Pancreas (tissue), 10 donors: ENCODE measurements around the gene ABCE1. TPM values are rescaled to one million over a fixed set of nuclear protein-coding genes. Genes with fewer than 3 reads are reported as not detected.

Experiments
- ATAC-seq, 4 donors: fragments of 200-7000 bp; cut with Tn5 transposase; one replicate each; pipeline versions ENCODE4 v1.8.0 to v1.9.1; 2020; ENCODE audit warnings: mild to moderate bottlenecking in 4 of 4, moderate library complexity in 4 of 4
- DNase-seq, 6 donors: peaks; one replicate each; pipeline ENCODE4 v3.0.0-alpha.2; 2020
- FAIRE-seq: peaks from 2 replicates; lab custom pipeline; 2012; peaks lifted over from hg19 to GRCh38; lab: Jason Lieb, UNC
- H3K27ac ChIP-seq, 4 donors: fragments of 200-600 bp; sonication (generic); 1 replicate in 3 of 4; 2 replicates in 1 of 4; pipeline versions ENCODE4 v1.5.0 to v1.8.0; 2020
- H3K27me3 ChIP-seq, 4 donors: fragments of 200-600 bp; one replicate each; pipeline ENCODE4 v1.8.0; 2021
- H3K36me3 ChIP-seq, 3 donors: fragments of 200-600 bp; sonication (generic) in 1 of 3; one replicate each; pipeline versions ENCODE4 v1.5.0 to v1.8.0; 2020 to 2021
- H3K4me1 ChIP-seq, 3 donors: fragments of 200-600 bp; one replicate each; pipeline ENCODE4 v1.8.0; 2021
- H3K4me3 ChIP-seq, 4 donors: fragments of 200-600 bp; sonication (generic) in 2 of 4; one replicate each; pipeline versions ENCODE4 v1.5.0 to v1.8.0; 2020 to 2021
- H3K9me3 ChIP-seq, 4 donors: fragments of 200-600 bp; one replicate each; pipeline ENCODE4 v1.8.0; 2021
- WGBS, 2 donors: extraction: QIAGEN DNeasy Blood & Tissue Kit; methylation state at CpG; one replicate each; pipeline ENCODE4 v1.1.7; 2013; 5-methylcytosine and 5-hydroxymethylcytosine counted together
- intact Hi-C, 3 donors: fragments of 100-400 bp; cut with DNase I; formaldehyde crosslinking; loops; one replicate each; pipeline versions ENCODE4 v1.11.1 to v1.14.2; 2022
- polyA plus RNA-seq, 2 donors: library from polyadenylated mRNA; stranded (reverse); fragments of 200-250 nt; gene quantifications; one replicate each; pipeline ENCODE4 v1.2.3, GENCODE V29; 2013
- total RNA-seq, 6 donors: library from RNA; stranded (reverse); fragmentation: NEBNext Ultra II Directional in 4 of 6; extraction: Animal tissue kit (Norgen Biotek cat#: 25700) in 4 of 6; gene quantifications; one replicate each; pipeline versions ENCODE4 v1.2.1 to v1.2.4, GENCODE V29; 2021 to 2023
- TF ChIP-seq, protein P1 (sequence below), 4 donors: fragments of 200-600 bp; sonication (generic) in 3 of 4; IDR thresholded peaks; one replicate each; pipeline versions ENCODE4 v1.5.0 to v1.8.0; 2021; ENCODE audit warnings: antibody characterized with exemption in 4 of 4
- donor health status: healthy with polysubstance abuse.
- donor health status: DM: no; HTN: no; CAD: no; lungs with moderate emphysema.
- donor health status: DM: no; HTN: no; CAD: no.
- donor health status: control.
- donor health status: control.
- donor health status: Bipolar disorder and iron deficiency.
- donor health status: DM: yes; HTN: yes; CAD: no.
- donor health status: DM: no; HTN: no; CAD: no.
- donor health status: DM: no; HTN: no; CAD: no.
- donor health status: DM: yes; HTN: yes; CAD: no.

ABCE1 gene
- total and polyA plus RNA-seq, 8 donors, result 9.6 to 51.8 (median 29.2) TPM

DNA sequence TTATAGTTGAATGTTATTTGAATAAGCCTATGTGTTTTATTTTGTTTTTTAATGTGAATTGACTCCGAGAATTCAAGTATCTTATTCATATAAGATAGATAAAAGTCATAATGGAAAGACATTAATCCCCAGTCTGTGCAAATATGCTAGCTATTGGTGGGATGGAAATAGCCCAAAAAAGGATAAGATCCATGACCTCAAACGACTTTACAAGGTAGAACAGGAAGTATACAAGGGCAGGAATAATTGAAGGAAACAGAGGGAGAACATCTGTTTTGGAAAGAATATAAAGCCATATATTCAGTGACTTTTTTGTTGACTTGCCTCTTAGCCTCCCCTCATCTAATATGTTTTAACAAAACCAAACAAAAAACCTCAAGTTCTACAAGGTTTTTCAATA, 9.0 kb downstream of the ABCE1 start:
- H3K27me3 ChIP-seq, result no peaks in the 10 kb centered on the region
- FAIRE-seq, result no peak
- no peak for ATAC-seq
- H3K4me3 ChIP-seq, result no peak overlapping the region
- H3K27ac ChIP-seq, result no peak overlapping the region
- intact Hi-C loops, result no loop called here
- DNase-seq, result no peak
- H3K36me3 ChIP-seq, result peaks cover 0 to 70% (median 31%) of the 10 kb centered on the region in 3 donors
- TF ChIP-seq, protein P1, sequence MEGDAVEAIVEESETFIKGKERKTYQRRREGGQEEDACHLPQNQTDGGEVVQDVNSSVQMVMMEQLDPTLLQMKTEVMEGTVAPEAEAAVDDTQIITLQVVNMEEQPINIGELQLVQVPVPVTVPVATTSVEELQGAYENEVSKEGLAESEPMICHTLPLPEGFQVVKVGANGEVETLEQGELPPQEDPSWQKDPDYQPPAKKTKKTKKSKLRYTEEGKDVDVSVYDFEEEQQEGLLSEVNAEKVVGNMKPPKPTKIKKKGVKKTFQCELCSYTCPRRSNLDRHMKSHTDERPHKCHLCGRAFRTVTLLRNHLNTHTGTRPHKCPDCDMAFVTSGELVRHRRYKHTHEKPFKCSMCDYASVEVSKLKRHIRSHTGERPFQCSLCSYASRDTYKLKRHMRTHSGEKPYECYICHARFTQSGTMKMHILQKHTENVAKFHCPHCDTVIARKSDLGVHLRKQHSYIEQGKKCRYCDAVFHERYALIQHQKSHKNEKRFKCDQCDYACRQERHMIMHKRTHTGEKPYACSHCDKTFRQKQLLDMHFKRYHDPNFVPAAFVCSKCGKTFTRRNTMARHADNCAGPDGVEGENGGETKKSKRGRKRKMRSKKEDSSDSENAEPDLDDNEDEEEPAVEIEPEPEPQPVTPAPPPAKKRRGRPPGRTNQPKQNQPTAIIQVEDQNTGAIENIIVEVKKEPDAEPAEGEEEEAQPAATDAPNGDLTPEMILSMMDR (IDR thresholded peaks at IDR 0.05), result no peak
- no peaks in the 10 kb centered on the region for H3K4me1 ChIP-seq
- H3K9me3 ChIP-seq, result no peaks in the 10 kb centered on the region
- WGBS, 2 donors, result 50 to 61% methylated on average over 2 of the region's 2 CpGs

DNA sequence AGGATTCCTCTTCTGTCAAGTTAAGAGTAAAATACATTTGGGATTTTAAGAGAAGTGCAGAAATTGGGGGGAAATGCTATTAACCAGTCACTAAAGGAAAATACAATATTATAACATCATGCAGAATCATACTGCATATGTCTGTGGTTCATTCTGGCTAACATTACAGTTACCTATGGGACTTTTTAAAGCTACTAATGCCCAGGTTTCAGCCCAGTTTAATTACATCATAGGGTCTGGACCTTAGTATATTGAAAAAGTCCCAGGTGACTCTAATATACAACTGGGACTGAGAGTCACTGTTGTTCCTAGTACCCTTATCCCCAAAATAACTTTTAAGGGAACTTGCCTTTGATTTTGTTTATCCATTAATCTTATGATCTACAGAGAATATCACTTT, 10.0 kb downstream of the ABCE1 start:
- TF ChIP-seq, protein P1 (IDR thresholded peaks at IDR 0.05), result no peak
- Histone ChIP-seq H3K9me3 (no peaks in the 10 kb centered on the region), H3K36me3 (peaks cover 0 to 79% (median 33%) of the 10 kb centered on the region in 3 donors), H3K4me1 (no peaks in the 10 kb centered on the region), H3K27ac (no peak overlapping the region), H3K4me3 (no peak overlapping the region), H3K27me3 (no peaks in the 10 kb centered on the region)
- no peak for ATAC-seq
- DNase-seq, result no peak
- FAIRE-seq, result no peak
- intact Hi-C loops, result no loop called here

- WGBS, 2 donors, result 100% methylated on average over 2 of the region's 2 CpGs
- Histone ChIP-seq H3K27me3 (no peaks in the 10 kb centered on the region), H3K4me1 (no peaks in the 10 kb centered on the region), H3K9me3 (no peaks in the 10 kb centered on the region), H3K27ac (no peak overlapping the region), H3K36me3 (peaks cover 0 to 53% (median 46%) of the 10 kb centered on the region in 3 donors), H3K4me3 (no peak overlapping the region)
- ATAC-seq (no peak), DNase-seq (no peak), FAIRE-seq (no peak)
- intact Hi-C loops, result no loop called here
- TF ChIP-seq, protein P1 (IDR thresholded peaks at IDR 0.05), result no peak
Measured at GRCh38 chr4:145125396-145125795, 27.3 kb downstream of the ABCE1 start.

GRCh38 chr4:145130130-145130529, 32.0 kb downstream of the ABCE1 start:
- DNase-seq, result no peak
- no peaks in the 10 kb centered on the region for H3K9me3 ChIP-seq
- ATAC-seq, result no peak
- intact Hi-C loops, result no loop called here
- FAIRE-seq, result no peak
- no peak overlapping the region for H3K4me3 ChIP-seq
- no peak overlapping the region for H3K27ac ChIP-seq
- no peaks in the 10 kb centered on the region for H3K27me3 ChIP-seq
- TF ChIP-seq, protein P1 (IDR thresholded peaks at IDR 0.05), result no peak
- H3K36me3 ChIP-seq, result peaks cover 0 to 20% (median 18%) of the 10 kb centered on the region in 3 donors
- peaks cover 0 to 6% (median 0%) of the 10 kb centered on the region in 3 donors for H3K4me1 ChIP-seq

GRCh38 chr4:145130788-145131399, 32.8 kb downstream of the ABCE1 start:
- Histone ChIP-seq H3K36me3 (peaks cover 0 to 14% (median 11%) of the 10 kb centered on the region in 3 donors), H3K4me1 (peaks cover 0 to 6% (median 0%) of the 10 kb centered on the region in 3 donors), H3K27ac (no peak overlapping the region), H3K27me3 (no peaks in the 10 kb centered on the region), H3K4me3 (no peak overlapping the region), H3K9me3 (no peaks in the 10 kb centered on the region)
- DNase-seq (no peak), FAIRE-seq (no peak), ATAC-seq (peak in 1 of 4 donors; percentile 32)
- WGBS, 2 donors, result 71 to 80% methylated on average over 2 of the region's 2 CpGs
- TF ChIP-seq, protein P1 (IDR thresholded peaks at IDR 0.05), result no peak
- intact Hi-C loops, result no loop called here
